Measurements from ENCODE around the gene TRIM66.

DNA sequence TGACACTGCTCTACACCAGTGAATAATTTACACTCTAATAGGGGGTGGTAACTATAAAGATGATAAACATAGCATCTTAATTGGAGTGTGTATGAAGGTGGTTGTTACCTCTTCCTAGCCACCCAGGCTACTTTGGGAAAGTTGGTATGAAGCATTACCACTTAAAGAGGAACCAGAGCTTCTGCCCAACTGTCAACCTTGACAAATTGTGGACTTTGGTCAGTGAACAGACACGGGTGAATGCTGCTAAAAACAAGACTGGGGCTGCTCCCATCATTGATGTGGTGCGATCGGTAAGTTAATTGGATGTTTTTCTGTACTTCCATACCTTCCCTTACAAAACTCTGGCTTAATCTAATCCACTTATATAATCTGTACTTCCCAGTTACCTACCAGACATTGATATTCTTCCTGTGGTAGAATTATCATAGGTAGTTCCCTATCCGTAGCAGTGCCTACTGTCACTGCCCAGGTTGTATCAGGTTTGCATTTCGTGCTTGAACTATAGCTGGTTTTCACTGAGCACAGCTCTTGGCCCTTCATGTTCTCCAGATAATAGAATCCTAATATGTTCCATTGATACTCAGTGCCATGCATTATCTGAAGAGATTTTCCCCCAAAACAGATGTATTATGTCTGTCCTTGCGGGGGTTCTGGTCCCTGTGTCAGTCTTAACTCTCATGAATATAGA, 2.3 kb upstream of the TRIM66 start:
- TF ChIP-seq EZH2 (IDR thresholded peaks at IDR 0.05; ENCODE audit: insufficient read depth, poor library complexity, severe bottlenecking) (no peak), EZH2phosphoT487 (IDR thresholded peaks at IDR 0.05; ENCODE audit: insufficient read depth, low read depth) (no peak)
